HEK293 (cell line): ENCODE data around the gene CAMK2D.

Experiments
- HOXA7 ChIP-seq: sonication (generic); formaldehyde crosslinking; IDR thresholded peaks from 2 replicates; pipeline ENCODE4 v1.8.1; 2022; ENCODE audit warnings: missing genetic modification reagents, borderline replicate concordance
- PRDM4 ChIP-seq: fragments of 450-650 bp; formaldehyde crosslinking; IDR thresholded peaks from 2 replicates; pipeline ENCODE4 v1.5.1; 2017; ENCODE audit warnings: missing biosample characterization, missing genetic modification characterization
- RBAK ChIP-seq: fragments of 450-650 bp; formaldehyde crosslinking; IDR thresholded peaks from 2 replicates; pipeline ENCODE4 v1.5.1; 2016; ENCODE audit warnings: missing biosample characterization, missing genetic modification characterization
- ZFHX2 ChIP-seq: fragments of 450-650 bp; formaldehyde crosslinking; conservative IDR thresholded peaks from 2 replicates; pipeline ENCODE4 v1.5.1; 2016; ENCODE audit warnings: missing biosample characterization, missing genetic modification characterization
- ZNF510 ChIP-seq: fragments of 450-650 bp; formaldehyde crosslinking; IDR thresholded peaks from 2 replicates; pipeline ENCODE4 v1.5.1; 2018; ENCODE audit warnings: mild to moderate bottlenecking, missing genetic modification characterization, missing biosample characterization; ENCODE audit not compliant: insufficient replicate concordance
- ZNF549 ChIP-seq: fragments of 450-650 bp; IDR thresholded peaks from 2 replicates; pipeline ENCODE4 v1.5.1; 2018; ENCODE audit warnings: missing biosample characterization, missing genetic modification characterization, mild to moderate bottlenecking, inconsistent platforms, moderate library complexity
- ZNF704 ChIP-seq: fragments of 450-650 bp; formaldehyde crosslinking; IDR thresholded peaks from 2 replicates; pipeline ENCODE4 v1.5.1; 2016; ENCODE audit warnings: missing biosample characterization, missing genetic modification characterization
- ZSCAN23 ChIP-seq: fragments of 450-650 bp; formaldehyde crosslinking; IDR thresholded peaks from 2 replicates; pipeline ENCODE4 v1.5.1; 2016; ENCODE audit warnings: missing biosample characterization, missing genetic modification characterization
- ZXDB ChIP-seq: fragments of 450-650 bp; formaldehyde crosslinking; IDR thresholded peaks from 2 replicates; pipeline ENCODE4 v1.5.1; 2016; ENCODE audit warnings: missing biosample characterization, missing genetic modification characterization
- TF ChIP-seq, protein P1 (sequence below): fragments of 450-650 bp; formaldehyde crosslinking; IDR thresholded peaks from 2 replicates; pipeline ENCODE4 v1.5.1; 2017; ENCODE audit warnings: missing biosample characterization, missing genetic modification characterization
- TF ChIP-seq, protein P2 (sequence below): fragments of 450-650 bp; formaldehyde crosslinking; IDR thresholded peaks from 2 replicates; pipeline ENCODE4 v1.5.1; 2016; ENCODE audit warnings: missing biosample characterization, missing genetic modification characterization
- TF ChIP-seq, protein P3 (sequence below): fragments of 450-650 bp; formaldehyde crosslinking; IDR thresholded peaks from 2 replicates; pipeline ENCODE4 v1.5.1; 2016; ENCODE audit warnings: missing biosample characterization, missing genetic modification characterization

DNA sequence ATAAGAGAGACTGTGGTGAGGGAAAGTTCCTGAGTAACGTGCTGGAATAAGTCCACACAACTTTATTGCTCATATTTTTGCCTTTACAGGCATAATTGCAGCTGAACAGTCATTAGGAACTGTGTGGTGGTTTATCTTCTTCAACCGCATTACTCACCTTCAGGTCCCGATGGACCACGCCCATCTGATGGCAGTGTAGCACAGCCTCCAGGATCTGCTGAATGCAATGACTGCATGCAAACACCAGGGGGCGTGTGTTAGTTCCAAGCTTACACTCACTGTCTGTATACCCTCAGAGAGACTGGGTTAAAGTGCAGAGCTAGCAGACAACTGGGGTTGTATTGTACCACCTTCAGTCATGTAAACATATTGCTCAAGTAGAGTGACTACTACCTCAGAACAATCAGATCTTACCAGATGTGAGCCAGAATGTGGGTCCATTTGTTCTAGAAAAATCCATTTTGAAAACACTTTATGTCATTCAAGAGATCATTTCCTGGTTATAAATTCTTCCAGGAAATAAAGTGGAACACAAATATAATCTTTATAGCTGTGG is 214.0 kb downstream of the CAMK2D start:
- TF ChIP-seq HOXA7 (no peak), ZFHX2 (tag by site-specific recombination) (no peak), ZNF704 (no peak), ZSCAN23 (no peak), RBAK (tag by site-specific recombination) (no peak), PRDM4 (tag by site-specific recombination) (no peak), ZNF510 (tag by site-specific recombination) (no peak), ZXDB (tag by site-specific recombination) (peak; percentile 41; the same call in 1 of the 2 replicates), ZNF549 (tag by site-specific recombination) (no peak)
- TF ChIP-seq, protein P1, sequence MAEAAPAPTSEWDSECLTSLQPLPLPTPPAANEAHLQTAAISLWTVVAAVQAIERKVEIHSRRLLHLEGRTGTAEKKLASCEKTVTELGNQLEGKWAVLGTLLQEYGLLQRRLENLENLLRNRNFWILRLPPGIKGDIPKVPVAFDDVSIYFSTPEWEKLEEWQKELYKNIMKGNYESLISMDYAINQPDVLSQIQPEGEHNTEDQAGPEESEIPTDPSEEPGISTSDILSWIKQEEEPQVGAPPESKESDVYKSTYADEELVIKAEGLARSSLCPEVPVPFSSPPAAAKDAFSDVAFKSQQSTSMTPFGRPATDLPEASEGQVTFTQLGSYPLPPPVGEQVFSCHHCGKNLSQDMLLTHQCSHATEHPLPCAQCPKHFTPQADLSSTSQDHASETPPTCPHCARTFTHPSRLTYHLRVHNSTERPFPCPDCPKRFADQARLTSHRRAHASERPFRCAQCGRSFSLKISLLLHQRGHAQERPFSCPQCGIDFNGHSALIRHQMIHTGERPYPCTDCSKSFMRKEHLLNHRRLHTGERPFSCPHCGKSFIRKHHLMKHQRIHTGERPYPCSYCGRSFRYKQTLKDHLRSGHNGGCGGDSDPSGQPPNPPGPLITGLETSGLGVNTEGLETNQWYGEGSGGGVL (tag by site-specific recombination): no peak
- TF ChIP-seq, protein P2, sequence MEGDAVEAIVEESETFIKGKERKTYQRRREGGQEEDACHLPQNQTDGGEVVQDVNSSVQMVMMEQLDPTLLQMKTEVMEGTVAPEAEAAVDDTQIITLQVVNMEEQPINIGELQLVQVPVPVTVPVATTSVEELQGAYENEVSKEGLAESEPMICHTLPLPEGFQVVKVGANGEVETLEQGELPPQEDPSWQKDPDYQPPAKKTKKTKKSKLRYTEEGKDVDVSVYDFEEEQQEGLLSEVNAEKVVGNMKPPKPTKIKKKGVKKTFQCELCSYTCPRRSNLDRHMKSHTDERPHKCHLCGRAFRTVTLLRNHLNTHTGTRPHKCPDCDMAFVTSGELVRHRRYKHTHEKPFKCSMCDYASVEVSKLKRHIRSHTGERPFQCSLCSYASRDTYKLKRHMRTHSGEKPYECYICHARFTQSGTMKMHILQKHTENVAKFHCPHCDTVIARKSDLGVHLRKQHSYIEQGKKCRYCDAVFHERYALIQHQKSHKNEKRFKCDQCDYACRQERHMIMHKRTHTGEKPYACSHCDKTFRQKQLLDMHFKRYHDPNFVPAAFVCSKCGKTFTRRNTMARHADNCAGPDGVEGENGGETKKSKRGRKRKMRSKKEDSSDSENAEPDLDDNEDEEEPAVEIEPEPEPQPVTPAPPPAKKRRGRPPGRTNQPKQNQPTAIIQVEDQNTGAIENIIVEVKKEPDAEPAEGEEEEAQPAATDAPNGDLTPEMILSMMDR (tag by site-specific recombination): peak; percentile 80
- TF ChIP-seq, protein P3, sequence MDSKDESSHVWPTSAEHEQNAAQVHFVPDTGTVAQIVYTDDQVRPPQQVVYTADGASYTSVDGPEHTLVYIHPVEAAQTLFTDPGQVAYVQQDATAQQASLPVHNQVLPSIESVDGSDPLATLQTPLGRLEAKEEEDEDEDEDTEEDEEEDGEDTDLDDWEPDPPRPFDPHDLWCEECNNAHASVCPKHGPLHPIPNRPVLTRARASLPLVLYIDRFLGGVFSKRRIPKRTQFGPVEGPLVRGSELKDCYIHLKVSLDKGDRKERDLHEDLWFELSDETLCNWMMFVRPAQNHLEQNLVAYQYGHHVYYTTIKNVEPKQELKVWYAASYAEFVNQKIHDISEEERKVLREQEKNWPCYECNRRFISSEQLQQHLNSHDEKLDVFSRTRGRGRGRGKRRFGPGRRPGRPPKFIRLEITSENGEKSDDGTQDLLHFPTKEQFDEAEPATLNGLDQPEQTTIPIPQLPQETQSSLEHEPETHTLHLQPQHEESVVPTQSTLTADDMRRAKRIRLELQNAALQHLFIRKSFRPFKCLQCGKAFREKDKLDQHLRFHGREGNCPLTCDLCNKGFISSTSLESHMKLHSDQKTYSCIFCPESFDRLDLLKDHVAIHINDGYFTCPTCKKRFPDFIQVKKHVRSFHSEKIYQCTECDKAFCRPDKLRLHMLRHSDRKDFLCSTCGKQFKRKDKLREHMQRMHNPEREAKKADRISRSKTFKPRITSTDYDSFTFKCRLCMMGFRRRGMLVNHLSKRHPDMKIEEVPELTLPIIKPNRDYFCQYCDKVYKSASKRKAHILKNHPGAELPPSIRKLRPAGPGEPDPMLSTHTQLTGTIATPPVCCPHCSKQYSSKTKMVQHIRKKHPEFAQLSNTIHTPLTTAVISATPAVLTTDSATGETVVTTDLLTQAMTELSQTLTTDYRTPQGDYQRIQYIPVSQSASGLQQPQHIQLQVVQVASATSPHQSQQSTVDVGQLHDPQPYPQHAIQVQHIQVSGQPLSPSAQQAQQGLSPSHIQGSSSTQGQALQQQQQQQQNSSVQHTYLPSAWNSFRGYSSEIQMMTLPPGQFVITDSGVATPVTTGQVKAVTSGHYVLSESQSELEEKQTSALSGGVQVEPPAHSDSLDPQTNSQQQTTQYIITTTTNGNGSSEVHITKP (tag by site-specific recombination): peak; percentile 42; the same call in 1 of the 2 replicates
